K562 (cell line): ENCODE results near the gene HSD17B1. TPM values are rescaled to one million over a fixed set of nuclear protein-coding genes. Genes with fewer than 3 reads are reported as not detected.
A peak's percentile ranks its signal among the peaks of the same experiment; 100 is the strongest.

Experiments used
- ATAC-seq: fragments of 200-7000 bp; cut with Tn5 transposase; 3 replicates; pipeline ENCODE4 v1.9.1; 2020; ENCODE audit warnings: moderate library complexity
- BruUV-seq: library from RNA; stranded (reverse); fragments of 400-500 nt; replicated peaks from 2 replicates; lab custom pipeline; 2021; lab: Mats Ljungman, UMichigan
- CTCF ChIA-PET: fragments of 300-600 bp; formaldehyde crosslinking; extraction: SDS; loops from one replicate; lab custom pipeline; 2021; ENCODE audit warnings: low intra/inter-chr PET ratio; lab: Yijun Ruan, JAX
- POLR2A ChIA-PET: fragments of 300-600, 350-650 bp; sonication (Branson Sonifier 250); formaldehyde crosslinking; extraction: SDS; loops from one replicate; lab custom pipeline; 2021; ENCODE audit warnings: antibody characterized with exemption, inconsistent platforms; lab: Yijun Ruan, JAX
- DNase-seq, 4 experiments: peaks; one replicate each; pipeline versions ENCODE4 v3.0.0 to v3.0.0-alpha.2; 2011 to 2018; ENCODE audit warnings: low spot score in 3 of 4, mixed read lengths in 3 of 4; ENCODE audit errors: extremely low read depth in 1 of 4
- FAIRE-seq: peaks from 2 replicates; lab custom pipeline; 2011; peaks lifted over from hg19 to GRCh38; lab: Jason Lieb, UNC
- H2AFZ ChIP-seq: 2 replicates; pipeline ENCODE4 v1.6.0; 2011; ENCODE audit warnings: low read depth, low read length, control low read depth, inconsistent platforms
- H3K27ac ChIP-seq: fragments of 200-600 bp; 3 replicates; pipeline ENCODE4 v1.8.0; 2011; ENCODE audit warnings: low read depth, mild to moderate bottlenecking, control low read depth, inconsistent platforms, low read length, moderate library complexity, mixed read lengths; ENCODE audit errors: extremely low read depth
- H3K27me3 ChIP-seq, 2 experiments: fragments of 300-600 bp in 1 of 2; 2 replicates in 1 of 2; 3 replicates in 1 of 2; pipeline versions ENCODE4 v1.6.0 to v1.8.0; 2011; ENCODE audit warnings: inconsistent platforms in 2 of 2, low read length in 2 of 2, mild to moderate bottlenecking in 1 of 2, mixed read lengths in 1 of 2, moderate library complexity in 1 of 2; ENCODE audit not compliant: control insufficient read depth in 2 of 2, insufficient read depth in 2 of 2
- H3K36me3 ChIP-seq: fragments of 300-600 bp; 3 replicates; pipeline ENCODE4 v1.8.0; 2011; ENCODE audit warnings: mild to moderate bottlenecking, low read length, inconsistent platforms; ENCODE audit not compliant: control insufficient read depth, insufficient read depth
- H3K4me1 ChIP-seq, 2 experiments: fragments of 200-600 bp in 1 of 2; replicated peaks in 1 of 2; 2 replicates in 1 of 2; 3 replicates in 1 of 2; pipeline versions ENCODE4 v1.5.1 to v1.8.0; 2011; ENCODE audit warnings: inconsistent platforms in 2 of 2, low read length in 2 of 2, mild to moderate bottlenecking in 1 of 2, mixed read lengths in 1 of 2, moderate library complexity in 1 of 2; ENCODE audit not compliant: control insufficient read depth in 2 of 2, insufficient read depth in 2 of 2
- H3K4me2 ChIP-seq: 2 replicates; pipeline ENCODE4 v1.6.1; 2011; ENCODE audit warnings: low read length, control low read depth, inconsistent platforms, mixed read lengths; ENCODE audit not compliant: insufficient read depth
- H3K4me3 ChIP-seq: fragments of 200-600 bp; sonication (generic), shearing (Covaris generic); 2 replicates; pipeline ENCODE4 v1.5.1; 2016; ENCODE audit warnings: control low read depth, inconsistent platforms
- H3K79me2 ChIP-seq: fragments of 200-600 bp; 3 replicates; pipeline ENCODE4 v1.8.0; 2011; ENCODE audit warnings: low read length, inconsistent platforms; ENCODE audit not compliant: control insufficient read depth, insufficient read depth
- H3K9ac ChIP-seq, 2 experiments: 2 replicates each; pipeline versions ENCODE4 v1.6.0 to v1.6.1; 2011; ENCODE audit warnings: low read depth in 2 of 2, low read length in 2 of 2, control low read depth in 1 of 2, inconsistent platforms in 1 of 2, mild to moderate bottlenecking in 1 of 2, mixed read lengths in 1 of 2; ENCODE audit not compliant: insufficient read depth in 1 of 2
- H3K9me1 ChIP-seq: one replicate; pipeline ENCODE4 v1.6.0; 2011; ENCODE audit warnings: inconsistent platforms, mild to moderate bottlenecking, low read length, moderate library complexity; ENCODE audit not compliant: control insufficient read depth, insufficient read depth
- H3K9me3 ChIP-seq: replicated peaks from 2 replicates; pipeline ENCODE4 v1.5.1; 2011; ENCODE audit warnings: low read depth, low read length, inconsistent platforms; ENCODE audit not compliant: control insufficient read depth, insufficient read depth
- H4K20me1 ChIP-seq: replicated peaks from 2 replicates; pipeline ENCODE4 v1.6.1; 2011; ENCODE audit warnings: low read length, inconsistent platforms, mixed read lengths; ENCODE audit not compliant: control insufficient read depth, insufficient read depth
- BDP1 ChIP-seq: IDR thresholded peaks from 3 replicates; pipeline ENCODE4 v1.6.1; 2011; ENCODE audit not compliant: insufficient read length, insufficient read depth
- L3MBTL2 ChIP-seq: fragments of 450-650 bp; IDR thresholded peaks from 2 replicates; pipeline ENCODE4 v1.6.1; 2016; ENCODE audit warnings: mild to moderate bottlenecking, moderate library complexity
- MTA3 ChIP-seq: fragments of 450-650 bp; formaldehyde crosslinking; IDR thresholded peaks from 2 replicates; pipeline ENCODE4 v1.6.1; 2017; ENCODE audit warnings: mild to moderate bottlenecking, borderline replicate concordance
- NFIC ChIP-seq: fragments of 450-650 bp; IDR thresholded peaks from 2 replicates; pipeline ENCODE4 v1.6.1; 2017; ENCODE audit warnings: mild to moderate bottlenecking, inconsistent platforms
- RERE ChIP-seq: sonication (generic); formaldehyde crosslinking; IDR thresholded peaks from 2 replicates; pipeline ENCODE4 v1.8.0; 2023; ENCODE audit warnings: missing genetic modification reagents, mild to moderate bottlenecking, borderline replicate concordance
- SPI1 ChIP-seq: IDR thresholded peaks from 2 replicates; pipeline ENCODE4 v1.6.1; 2011; ENCODE audit warnings: low read depth, low read length, control low read depth, borderline replicate concordance
- ZBTB17 ChIP-seq: fragments of 450-650 bp; formaldehyde crosslinking; IDR thresholded peaks from 2 replicates; pipeline ENCODE4 v1.4.0; 2020; ENCODE audit warnings: mild to moderate bottlenecking
- ZNF436 ChIP-seq: fragments of 250-450, 450-650 bp; sonication (Bioruptor Pico); formaldehyde crosslinking; IDR thresholded peaks from 2 replicates; pipeline ENCODE4 v1.7.0; 2020; ENCODE audit warnings: mild to moderate bottlenecking
- WGBS: fragments of 100-300 bp; shearing (Covaris generic); methylation state at CpG from one replicate; pipeline ENCODE4 v1.1.6; 2016; ENCODE audit warnings: low coverage, mixed read lengths; ENCODE audit not compliant: insufficient coverage; ENCODE audit errors: missing lambda C conversion rate; 5-methylcytosine and 5-hydroxymethylcytosine counted together
- in situ Hi-C: fragments of 300-500 bp; cut with MboI; formaldehyde crosslinking; loops from 4 replicates; pipeline ENCODE4 v1.15.0; 2018; ENCODE audit warnings: inconsistent platforms, mixed read lengths
- intact Hi-C: fragments of 100-400 bp; cut with micrococcal nuclease; formaldehyde crosslinking; loops from 2 replicates; pipeline ENCODE4 v1.14.2; 2022
- polyA plus RNA-seq, 8 experiments: library from polyadenylated mRNA; depleted of rRNA in 4 of 8; stranded (reverse) in 5 of 8; unstranded in 3 of 8; fragments of >200 nt; fragmentation: Nextera tagmentation in 2 of 8; fragmentation: Illumina TruSeq in 1 of 8; extraction: Ambion mirVana in 2 of 8; extraction: Trizol in 1 of 8; gene quantifications; 2 replicates each; pipeline versions ENCODE4 v1.2.1 to v1.2.3, GENCODE V29; 2011 to 2014; ENCODE audit warnings: inconsistent platforms in 1 of 8, missing spikeins in 1 of 8
- total RNA-seq, 7 experiments: library from RNA; depleted of rRNA in 6 of 7; stranded (reverse); fragments of >200 nt in 6 of 7; fragmentation: Illumina TruSeq in 2 of 7; extraction: Trizol in 2 of 7; gene quantifications; 2 replicates each; pipeline versions ENCODE4 v1.2.1 to v1.2.3, GENCODE V29; 2011 to 2021; ENCODE audit warnings: low replicate concordance in 1 of 7
- TF ChIP-seq, protein P1 (sequence below), 2 experiments: fragments of 450-650 bp in 1 of 2; sonication (generic) in 1 of 2; formaldehyde crosslinking; conservative IDR thresholded peaks; 2 replicates each; pipeline versions ENCODE4 v1.4.0 to v1.8.1; 2020 to 2022; ENCODE audit warnings: mild to moderate bottlenecking in 1 of 2, missing genetic modification reagents in 1 of 2
- TF ChIP-seq, protein P2 (sequence below): conservative IDR thresholded peaks from 2 replicates; pipeline ENCODE4 v1.6.1; 2011; ENCODE audit warnings: low read depth, mild to moderate bottlenecking, low read length; ENCODE audit not compliant: control insufficient read depth
- TF ChIP-seq, protein P3 (sequence below): fragments of 250-450 bp; sonication (Bioruptor Pico); IDR thresholded peaks from 2 replicates; pipeline ENCODE4 v1.4.0; 2020; ENCODE audit warnings: mild to moderate bottlenecking, moderate library complexity

HSD17B1 gene
- total and polyA plus RNA-seq, 9 of the 15 experiments (the other 6 are each of a cell fraction or from before 2014, with no cell fraction given), result 0.55 to 21.1 (median 3.6) TPM

GRCh38 chr17:42536372-42537155 is 16.2 kb upstream of the HSD17B1 start:
- Histone ChIP-seq H3K4me2 (peak overlapping the region; percentile 92), H3K27me3 (no peaks in the 10 kb centered on the region), H2AFZ (peak overlapping the region; percentile 87), H3K4me3 (peak overlapping the region; percentile 64), H3K36me3 (peaks cover 25% of the 10 kb centered on the region; the same call in 2 of the 3 replicates), H3K9ac (peak overlapping the region; percentile 70 to 97), H3K9me3 (no peaks in the 10 kb centered on the region), H4K20me1 (no peaks in the 10 kb centered on the region; the same call in 1 of the 2 replicates), H3K27ac (peak overlapping the region; percentile 80), H3K9me1 (no peaks in the 10 kb centered on the region), H3K79me2 (peaks cover 17% of the 10 kb centered on the region), H3K4me1 (peaks cover 26 to 54% of the 10 kb centered on the region in 2 experiments; a peak in 4 of 5 replicates)
- BruUV-seq, result no TSS peak
- DNase-seq (peak; percentile 90 to 97 (median 95)), FAIRE-seq (peak; percentile 69), ATAC-seq (peak; percentile 81)
- in situ Hi-C loops, result no loop called here
- under 1% methylated on average over 46 of the region's 65 CpGs for WGBS
- intact Hi-C loops, result no loop called here
- POLR2A ChIA-PET, result interaction anchor here (0.5 to 2.7 kb wide), 13 partner anchors 10 to 606 kb away, joined by 3 to 15 read pairs (median 4); partner anchors contain the start of gene ODAD4
- CTCF ChIA-PET, result interaction anchor here (0.7 to 1.3 kb wide), 2 partner anchors 19 to 30 kb away, joined by 3 to 6 read pairs; partner anchors contain the start of gene MLX
- TF ChIP-seq, protein P1, sequence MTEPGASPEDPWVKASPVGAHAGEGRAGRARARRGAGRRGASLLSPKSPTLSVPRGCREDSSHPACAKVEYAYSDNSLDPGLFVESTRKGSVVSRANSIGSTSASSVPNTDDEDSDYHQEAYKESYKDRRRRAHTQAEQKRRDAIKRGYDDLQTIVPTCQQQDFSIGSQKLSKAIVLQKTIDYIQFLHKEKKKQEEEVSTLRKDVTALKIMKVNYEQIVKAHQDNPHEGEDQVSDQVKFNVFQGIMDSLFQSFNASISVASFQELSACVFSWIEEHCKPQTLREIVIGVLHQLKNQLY (CRISPR knock-in tag; conservative IDR thresholded peaks at IDR 0.05), result no peak
- TF ChIP-seq ZBTB17, result no peak
- TF ChIP-seq, protein P2, sequence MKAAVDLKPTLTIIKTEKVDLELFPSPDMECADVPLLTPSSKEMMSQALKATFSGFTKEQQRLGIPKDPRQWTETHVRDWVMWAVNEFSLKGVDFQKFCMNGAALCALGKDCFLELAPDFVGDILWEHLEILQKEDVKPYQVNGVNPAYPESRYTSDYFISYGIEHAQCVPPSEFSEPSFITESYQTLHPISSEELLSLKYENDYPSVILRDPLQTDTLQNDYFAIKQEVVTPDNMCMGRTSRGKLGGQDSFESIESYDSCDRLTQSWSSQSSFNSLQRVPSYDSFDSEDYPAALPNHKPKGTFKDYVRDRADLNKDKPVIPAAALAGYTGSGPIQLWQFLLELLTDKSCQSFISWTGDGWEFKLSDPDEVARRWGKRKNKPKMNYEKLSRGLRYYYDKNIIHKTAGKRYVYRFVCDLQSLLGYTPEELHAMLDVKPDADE, result 0 out of 2 replicates have a peak, but pooled peaks have one; percentile 47
- no peak; the same call in 1 of the 2 replicates for TF ChIP-seq L3MBTL2
- TF ChIP-seq NFIC, result peak; percentile 80
- TF ChIP-seq ZNF436 (CRISPR knock-in tag), result no peak
- TF ChIP-seq, protein P3, sequence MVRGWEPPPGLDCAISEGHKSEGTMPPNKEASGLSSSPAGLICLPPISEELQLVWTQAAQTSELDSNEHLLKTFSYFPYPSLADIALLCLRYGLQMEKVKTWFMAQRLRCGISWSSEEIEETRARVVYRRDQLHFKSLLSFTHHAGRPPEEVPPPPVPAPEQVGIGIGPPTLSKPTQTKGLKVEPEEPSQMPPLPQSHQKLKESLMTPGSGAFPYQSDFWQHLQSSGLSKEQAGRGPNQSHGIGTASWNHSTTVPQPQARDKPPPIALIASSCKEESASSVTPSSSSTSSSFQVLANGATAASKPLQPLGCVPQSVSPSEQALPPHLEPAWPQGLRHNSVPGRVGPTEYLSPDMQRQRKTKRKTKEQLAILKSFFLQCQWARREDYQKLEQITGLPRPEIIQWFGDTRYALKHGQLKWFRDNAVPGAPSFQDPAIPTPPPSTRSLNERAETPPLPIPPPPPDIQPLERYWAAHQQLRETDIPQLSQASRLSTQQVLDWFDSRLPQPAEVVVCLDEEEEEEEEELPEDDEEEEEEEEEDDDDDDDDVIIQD (CRISPR knock-in tag), result no peak
- TF ChIP-seq SPI1, result no peak
- no peak for TF ChIP-seq MTA3
- no peak for TF ChIP-seq RERE (CRISPR knock-in tag)
- no peak for TF ChIP-seq BDP1
